GM21619 (cell line): Measurements from ENCODE around the gene RFNG.

Source experiments
- ATAC-seq: cut with Tn5 transposase; IDR thresholded peaks from one replicate; pipeline ENCODE4 v1.9.1; 2021; ENCODE audit not compliant: unreplicated experiment

Gene RFNG

GRCh38 chr17:82089723-82090548 lies 38.3 kb upstream of the RFNG start:
- ATAC-seq, result no peak

- ATAC-seq, result no peak
These were observed 37.5 kb upstream of the RFNG start for GRCh38 chr17:82088838-82089722.

- ATAC-seq, result no peak
These were observed 36.6 kb upstream of the RFNG start for GRCh38 chr17:82087961-82088837.

- no peak for ATAC-seq
These were observed 35.6 kb upstream of the RFNG start for GRCh38 chr17:82086941-82087906.

GRCh38 chr17:82085931-82086764 lies 34.5 kb upstream of the RFNG start:
- no peak for ATAC-seq

GRCh38 chr17:82085031-82085861 lies 33.6 kb upstream of the RFNG start:
- ATAC-seq, result no peak

GRCh38 chr17:82084373-82085030 lies 32.9 kb upstream of the RFNG start:
- ATAC-seq, result no peak

GRCh38 chr17:82083533-82084359 lies 32.1 kb upstream of the RFNG start:
- no peak for ATAC-seq

GRCh38 chr17:82083009-82083408 lies 31.4 kb upstream of the RFNG start:
- no peak for ATAC-seq

GRCh38 chr17:82082456-82082855 lies 30.8 kb upstream of the RFNG start:
- no peak for ATAC-seq

- no peak for ATAC-seq
These were observed 30.4 kb upstream of the RFNG start for GRCh38 chr17:82081966-82082365.

GRCh38 chr17:82081546-82081945 lies 29.9 kb upstream of the RFNG start:
- ATAC-seq, result no peak

GRCh38 chr17:82080789-82081464 lies 29.3 kb upstream of the RFNG start:
- ATAC-seq, result no peak

- ATAC-seq, result no peak
These were observed 28.6 kb upstream of the RFNG start for GRCh38 chr17:82080048-82080788.

GRCh38 chr17:82079001-82079677 lies 27.5 kb upstream of the RFNG start:
- ATAC-seq, result no peak
